Right forelimb (tissue), 1 donor: ENCODE results near the gene NUMA1.

ENCODE experiments used
- DNase-seq: peaks from one replicate; pipeline ENCODE4 v3.0.0-alpha.2; 2018

NUMA1 gene

GRCh38 chr11:72061739-72062396 is 18.5 kb downstream of the NUMA1 start:
- no peak for DNase-seq

GRCh38 chr11:72058416-72059034 is 21.8 kb downstream of the NUMA1 start:
- DNase-seq, result no peak

GRCh38 chr11:72048766-72049460 is 31.4 kb downstream of the NUMA1 start:
- no peak for DNase-seq

GRCh38 chr11:72045849-72046248 is 34.5 kb downstream of the NUMA1 start:
- DNase-seq, result no peak

GRCh38 chr11:72042064-72042745 is 38.1 kb downstream of the NUMA1 start:
- DNase-seq, result no peak

GRCh38 chr11:72041364-72042063 is 38.8 kb downstream of the NUMA1 start:
- peak; percentile 90 for DNase-seq

- peak; percentile 98 for DNase-seq
Observed at GRCh38 chr11:72040491-72041363, 39.6 kb downstream of the NUMA1 start.

GRCh38 chr11:72039856-72040401 is 40.4 kb downstream of the NUMA1 start:
- no peak for DNase-seq

GRCh38 chr11:72039031-72039855 is 41.1 kb downstream of the NUMA1 start:
- peak; percentile 54 for DNase-seq

GRCh38 chr11:72038491-72038890 is 41.9 kb downstream of the NUMA1 start:
- peak; percentile 83 for DNase-seq

- no peak for DNase-seq
Observed at GRCh38 chr11:72037554-72038311, 42.6 kb downstream of the NUMA1 start.

- DNase-seq, result no peak
Observed at GRCh38 chr11:72036687-72037086, 43.7 kb downstream of the NUMA1 start.

GRCh38 chr11:72030472-72031045 is 49.8 kb downstream of the NUMA1 start:
- DNase-seq, result no peak

GRCh38 chr11:72026090-72026489 is 54.3 kb downstream of the NUMA1 start:
- no peak for DNase-seq

GRCh38 chr11:72024069-72024754 is 56.1 kb downstream of the NUMA1 start:
- DNase-seq, result no peak

- no peak for DNase-seq
Observed at GRCh38 chr11:72023335-72023734, 57.0 kb downstream of the NUMA1 start.

- no peak for DNase-seq
Observed at GRCh38 chr11:72018171-72018570, 62.2 kb downstream of the NUMA1 start.

- DNase-seq, result peak; percentile 47
Observed at GRCh38 chr11:72015511-72016061, 64.8 kb downstream of the NUMA1 start.
